Activated naive CD4-positive, alpha-beta T cell treated with anti-CD3 and anti-CD28 coated beads, Interleukin-2, amount 50 U/mL, for 16 hours (primary cell): ENCODE data around the gene IDUA.

ENCODE experiments used
- DNase-seq: peaks from one replicate; pipeline ENCODE4 v3.0.0-alpha.2; 2020

The IDUA gene

DNA sequence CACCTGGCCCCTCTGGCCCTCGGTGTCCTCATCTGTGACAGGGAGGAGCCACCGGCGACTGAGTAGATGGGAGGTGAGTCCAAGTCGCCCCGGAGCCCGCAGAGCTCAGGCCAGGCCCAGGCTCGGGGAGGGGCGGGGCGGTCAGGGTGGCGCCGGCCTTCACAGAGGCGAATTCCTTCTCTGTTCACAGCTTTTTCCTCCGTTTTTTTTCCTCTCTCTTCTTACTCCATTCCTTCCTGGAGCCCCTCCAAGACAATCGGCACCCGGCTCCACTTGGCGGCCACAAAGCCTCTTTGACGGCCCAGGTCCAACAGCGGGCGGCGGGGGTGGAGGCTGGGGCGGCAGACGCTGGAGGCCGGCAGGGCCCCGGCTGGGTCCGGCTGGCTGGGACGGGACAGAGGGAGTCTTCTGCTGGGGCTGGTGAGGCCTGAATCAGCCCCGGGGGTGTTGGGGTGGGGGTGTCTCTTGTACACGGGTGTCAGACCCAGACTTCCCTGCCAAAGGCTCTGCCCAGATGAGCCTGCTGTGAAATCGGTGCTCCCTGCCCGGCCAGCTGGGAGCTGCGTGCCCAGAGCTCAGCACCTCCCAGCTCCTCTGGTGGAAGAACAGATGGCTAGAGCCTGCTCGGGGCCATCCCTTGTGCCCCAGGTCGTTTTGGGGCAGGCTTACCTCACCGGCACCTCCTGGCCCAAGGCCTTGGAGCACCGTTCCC, 47.2 kb downstream of the IDUA start:
- no peak for DNase-seq

- no peak for DNase-seq
Measured at GRCh38 chr4:1035510-1035909, 48.7 kb downstream of the IDUA start.

- DNase-seq: no peak
Measured at GRCh38 chr4:1036095-1036494, 49.3 kb downstream of the IDUA start.

DNA sequence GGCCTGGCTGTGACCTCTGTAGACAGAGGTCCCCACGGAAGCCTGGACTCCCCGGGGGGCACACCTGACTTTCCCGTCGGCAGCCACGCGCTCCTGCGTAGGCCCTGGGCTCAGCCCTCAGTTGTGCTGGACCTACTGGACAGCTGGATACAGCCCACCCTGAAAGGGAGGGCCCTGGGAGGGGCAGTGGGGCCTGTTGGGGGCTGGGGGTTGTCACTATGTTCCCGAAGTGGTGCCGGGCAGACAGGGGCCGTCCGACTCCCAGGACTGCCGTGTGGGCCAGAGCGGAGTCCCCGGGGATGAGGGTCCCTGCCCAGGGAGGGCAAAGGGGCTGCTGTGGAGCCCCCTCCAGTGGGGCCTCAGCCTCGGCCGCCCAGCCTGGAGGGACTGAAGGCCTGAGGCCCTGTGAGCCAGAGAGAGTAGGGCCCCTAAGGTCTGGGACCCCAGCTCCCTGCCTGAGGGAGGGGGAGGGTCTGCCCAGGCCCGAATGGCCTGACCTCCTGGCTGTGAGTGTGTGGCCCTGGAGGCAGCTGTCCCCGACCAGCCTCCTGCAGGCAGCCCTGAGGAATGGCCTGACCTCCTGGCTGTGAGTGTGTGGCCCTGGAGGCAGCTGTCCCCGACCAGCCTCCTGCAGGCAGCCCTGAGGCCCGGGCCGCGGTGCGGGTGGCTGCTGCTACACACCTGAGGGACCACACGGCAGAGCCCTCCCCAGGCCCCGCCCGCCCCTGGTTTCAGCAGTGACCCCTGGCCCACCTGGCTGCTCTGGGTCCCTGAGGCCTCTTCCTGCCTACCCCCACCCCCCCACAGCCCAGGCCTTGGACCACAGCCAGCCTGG, 50.3 kb downstream of the IDUA start:
- DNase-seq: no peak

- no peak for DNase-seq
Measured at GRCh38 chr4:1038948-1039492, 52.2 kb downstream of the IDUA start.

DNA sequence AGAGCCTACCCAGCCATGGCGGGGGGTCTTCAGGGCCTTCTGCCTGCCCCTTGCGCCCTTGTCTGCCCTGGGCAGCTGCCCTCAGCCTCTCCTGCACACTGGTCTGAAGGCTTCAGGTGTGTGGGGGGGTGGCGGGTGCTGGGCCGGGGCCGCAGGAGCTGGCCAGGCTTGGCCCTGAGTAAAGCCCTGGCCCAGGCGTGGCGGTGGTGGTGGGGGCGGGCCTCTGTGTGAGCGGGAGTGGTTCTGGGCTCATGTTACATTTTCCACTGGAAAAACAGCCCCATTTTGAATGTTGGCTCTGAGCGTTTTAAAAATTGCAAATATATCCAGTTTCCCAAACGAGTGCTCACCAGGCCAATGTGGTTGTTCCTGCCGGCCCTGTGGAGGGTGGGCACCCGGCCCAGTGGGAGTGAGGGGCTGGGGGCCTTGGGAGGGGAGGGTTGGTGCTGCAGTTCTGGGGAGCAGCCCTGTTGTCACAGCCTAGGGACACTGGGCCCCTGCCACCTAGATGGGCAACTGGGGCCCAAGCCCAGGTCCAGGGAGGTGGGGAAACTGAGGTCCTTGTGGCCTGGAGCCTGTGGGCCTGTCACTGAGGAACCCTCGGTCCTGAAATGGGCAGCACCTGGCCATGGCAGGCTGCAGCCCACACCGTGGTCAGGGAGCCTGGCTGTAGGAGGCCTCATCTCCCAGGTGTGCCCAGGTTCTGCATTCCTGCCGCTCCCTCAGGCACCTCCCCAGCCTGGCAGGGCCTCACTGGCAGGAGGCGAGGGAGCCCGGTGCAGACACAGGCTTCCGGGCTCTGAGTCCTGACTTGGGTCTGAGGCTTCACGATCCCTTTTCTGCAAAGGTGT, 52.9 kb downstream of the IDUA start:
- no peak for DNase-seq

- no peak for DNase-seq
Measured at GRCh38 chr4:1040344-1041146, 53.7 kb downstream of the IDUA start.

GRCh38 chr4:1041147-1041935, 54.5 kb downstream of the IDUA start:
- no peak for DNase-seq

DNA sequence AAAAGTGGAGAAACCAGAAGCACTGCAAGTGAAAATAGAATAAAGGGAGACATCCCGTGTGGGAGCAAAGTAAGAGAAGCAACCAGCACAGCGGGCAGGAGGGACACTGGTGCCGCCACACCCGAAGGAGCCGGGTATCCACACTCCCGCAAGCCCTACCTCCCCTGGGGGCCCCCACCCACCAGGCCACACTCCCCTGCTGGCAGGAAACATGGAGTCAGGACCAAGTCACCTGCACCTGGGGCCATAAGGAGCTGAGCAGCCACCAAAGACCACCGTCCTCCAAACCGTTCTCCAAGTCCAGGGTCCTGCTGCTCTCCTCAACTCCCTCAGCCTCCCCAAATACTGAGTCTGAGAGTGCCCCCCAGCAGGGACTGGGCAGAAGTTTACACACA, 55.1 kb downstream of the IDUA start:
- no peak for DNase-seq

DNA sequence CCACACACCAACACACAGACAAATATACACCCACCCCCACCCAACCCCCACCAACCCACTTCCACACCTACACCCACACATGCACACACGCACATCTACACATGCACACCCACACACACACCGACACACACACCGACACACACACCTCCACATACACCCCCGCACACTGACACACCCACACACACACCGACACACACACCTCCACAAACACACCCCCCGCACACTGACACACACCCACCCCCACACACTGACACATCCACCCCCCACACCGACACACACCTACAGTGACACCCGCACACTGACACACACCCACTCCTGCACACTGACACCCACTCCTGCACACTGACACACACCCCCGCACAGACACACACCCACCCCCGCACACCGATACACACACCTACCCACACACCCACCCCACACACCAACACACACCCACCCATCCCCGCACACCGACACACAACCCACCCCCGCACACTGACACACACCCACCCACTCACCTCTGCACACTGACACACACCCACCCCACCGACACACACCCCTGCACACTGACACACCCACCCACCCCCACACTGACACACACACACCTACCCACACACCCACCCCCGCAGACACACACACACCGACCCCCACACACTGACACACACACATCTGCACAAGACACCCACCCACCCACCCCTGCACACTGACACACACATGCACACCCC, 55.7 kb downstream of the IDUA start:
- DNase-seq: no peak

GRCh38 chr4:1043162-1043561, 56.3 kb downstream of the IDUA start:
- DNase-seq: no peak

- no peak for DNase-seq
Measured at GRCh38 chr4:1043651-1044468, 57.0 kb downstream of the IDUA start.

- DNase-seq: no peak
Measured at GRCh38 chr4:1044469-1045192, 57.8 kb downstream of the IDUA start.

DNA sequence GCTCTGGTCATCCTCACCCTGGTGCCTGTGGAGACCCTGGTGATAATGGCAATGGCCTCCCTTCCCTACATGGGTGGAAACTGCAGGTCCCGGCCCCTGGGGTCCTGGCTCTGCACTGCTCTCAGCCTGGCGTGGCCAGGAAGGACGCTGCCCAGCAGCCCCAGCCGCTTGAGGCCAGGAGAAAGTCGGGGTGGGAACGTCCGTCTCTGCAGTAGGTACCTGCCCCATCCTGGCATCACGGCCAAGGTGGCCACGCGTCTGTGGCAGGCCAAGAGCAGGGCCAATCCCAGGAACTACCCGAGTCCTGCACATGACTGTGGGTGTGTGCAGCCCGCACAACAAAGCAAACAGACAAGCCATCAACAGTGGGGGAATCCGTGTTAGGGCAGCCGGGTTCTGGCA, 58.4 kb downstream of the IDUA start:
- DNase-seq: no peak

DNA sequence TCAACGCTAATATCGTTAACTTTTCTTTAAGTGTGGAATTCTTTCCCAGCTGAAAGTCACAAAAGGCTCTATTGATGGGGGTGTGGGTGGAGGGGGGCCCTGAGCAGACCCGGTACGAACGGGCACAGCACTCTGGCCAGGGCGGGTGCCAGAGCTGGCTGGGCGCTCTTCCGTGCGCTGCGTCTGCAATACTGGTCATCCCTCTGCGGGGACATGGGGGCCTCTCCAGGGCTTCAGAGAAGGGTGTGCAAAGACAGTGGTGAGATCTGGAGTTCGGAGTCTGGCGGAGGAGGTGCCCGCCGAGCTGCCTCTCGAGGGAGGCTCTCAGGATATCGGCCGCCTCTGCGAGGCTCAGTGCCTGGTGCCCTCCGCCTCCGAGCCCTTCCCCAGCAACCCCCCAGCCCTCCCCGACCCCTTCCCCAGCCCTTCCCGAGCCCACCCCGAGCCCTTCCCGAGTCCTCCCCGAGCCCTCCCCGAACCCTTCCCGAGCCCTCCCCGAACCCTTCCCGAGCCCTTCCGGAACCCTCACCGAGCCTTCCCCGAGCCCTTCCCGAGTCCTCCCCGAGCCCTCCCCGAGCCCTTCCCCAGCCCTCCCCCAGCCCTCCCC, 58.9 kb downstream of the IDUA start:
- DNase-seq: no peak

GRCh38 chr4:1046581-1047011, 59.8 kb downstream of the IDUA start:
- peak; percentile 10 for DNase-seq

DNA sequence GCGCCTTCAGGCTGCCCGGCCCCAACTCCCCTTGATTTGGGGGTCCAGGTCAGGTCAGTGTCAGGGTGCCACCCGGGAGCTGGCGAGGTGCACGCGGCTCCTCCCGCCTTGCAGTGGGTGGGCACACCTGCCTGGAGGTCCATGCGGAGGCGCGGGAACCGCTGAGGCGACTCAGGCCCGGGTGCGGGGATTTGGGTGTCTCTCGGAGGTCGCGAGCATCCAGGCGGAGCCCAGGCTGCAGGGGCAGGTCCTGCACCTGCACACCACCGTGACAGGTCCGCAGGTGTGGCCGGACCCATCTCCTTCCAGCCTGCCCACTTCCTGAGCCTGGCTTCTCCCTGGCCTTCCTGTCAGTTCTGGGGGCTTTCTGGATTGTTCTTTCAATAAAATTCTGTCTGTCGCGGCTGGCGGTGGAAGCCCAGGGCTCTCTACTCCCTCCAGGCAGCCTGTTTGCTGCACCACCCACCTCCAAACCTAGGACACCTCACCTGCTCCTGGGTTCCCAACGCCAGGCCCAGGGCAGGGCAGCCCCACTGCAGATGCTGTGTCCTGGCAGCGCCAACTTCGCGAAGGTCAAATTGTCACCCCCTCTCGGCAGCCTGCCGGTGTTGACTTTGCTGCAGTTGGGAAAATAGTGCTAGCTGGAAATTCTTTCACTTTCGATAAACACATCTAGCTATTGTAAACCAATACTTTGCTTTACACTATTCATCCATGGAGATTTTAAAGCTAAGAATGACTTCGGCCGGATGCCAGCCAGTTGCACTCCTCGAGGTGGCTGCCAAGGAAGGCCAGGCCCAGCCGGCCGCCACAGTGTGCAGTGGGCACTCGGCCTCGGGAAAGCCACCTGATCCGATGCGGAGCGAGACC, 60.5 kb downstream of the IDUA start:
- DNase-seq: peak; percentile 9
